Liver (tissue), 9 donors: ENCODE results near the gene CBX8. TPM values are rescaled to one million over a fixed set of nuclear protein-coding genes. Genes with fewer than 3 reads are reported as not detected.

Experiments
- DNase-seq: peaks from one replicate; pipeline ENCODE4 v3.0.0-alpha.2; 2017; ENCODE audit warnings: low spot score
- H3K27ac ChIP-seq, 2 donors: one replicate each; pipeline ENCODE4 v1.7.0; 2013; ENCODE audit warnings: inconsistent platforms in 2 of 2, low read length in 2 of 2, control low read depth in 1 of 2, low read depth in 1 of 2, mild to moderate bottlenecking in 1 of 2
- H3K27me3 ChIP-seq, 4 donors: one replicate each; pipeline versions ENCODE4 v1.6.1 to v1.7.0; 2013; ENCODE audit warnings: low read length in 3 of 4, inconsistent platforms in 1 of 4, mild to moderate bottlenecking in 1 of 4, moderate library complexity in 1 of 4; ENCODE audit not compliant: control insufficient read depth in 4 of 4, insufficient read depth in 4 of 4
- H3K36me3 ChIP-seq, 4 donors: one replicate each; pipeline versions ENCODE4 v1.6.1 to v1.7.0; 2013; ENCODE audit warnings: low read length in 3 of 4, mild to moderate bottlenecking in 3 of 4, low read depth in 1 of 4, moderate library complexity in 1 of 4; ENCODE audit not compliant: control insufficient read depth in 4 of 4, insufficient read depth in 3 of 4
- H3K4me1 ChIP-seq, 4 donors: one replicate each; pipeline versions ENCODE4 v1.6.1 to v1.7.0; 2013; ENCODE audit warnings: low read length in 3 of 4, mild to moderate bottlenecking in 3 of 4, moderate library complexity in 1 of 4; ENCODE audit not compliant: control insufficient read depth in 4 of 4, insufficient read depth in 4 of 4
- H3K4me3 ChIP-seq, 3 donors: one replicate each; pipeline versions ENCODE4 v1.6.1 to v1.7.0; 2013; ENCODE audit warnings: low read length in 3 of 3, control low read depth in 1 of 3, low read depth in 1 of 3, mild to moderate bottlenecking in 1 of 3
- H3K9ac ChIP-seq, 2 donors: one replicate each; pipeline ENCODE4 v1.7.0; 2013; ENCODE audit warnings: low read length in 2 of 2, mild to moderate bottlenecking in 2 of 2, moderate library complexity in 2 of 2, control low read depth in 1 of 2, low read depth in 1 of 2
- H3K9me3 ChIP-seq, 4 donors: one replicate each; pipeline versions ENCODE4 v1.6.1 to v1.7.0; 2013; ENCODE audit warnings: low read length in 3 of 4; ENCODE audit not compliant: control insufficient read depth in 4 of 4
- CTCF ChIP-seq: fragments of 150-350 bp; IDR thresholded peaks from 2 replicates; pipeline ENCODE4 v1.5.1; 2017; ENCODE audit warnings: improper control_type of control experiment, low read depth, low read length; ENCODE audit not compliant: missing input control
- EGR1 ChIP-seq, 2 donors: IDR thresholded peaks; 2 replicates each; pipeline ENCODE4 v1.6.1; 2016 to 2018; ENCODE audit warnings: antibody characterized with exemption in 2 of 2, low read depth in 2 of 2
- GABPA ChIP-seq, 2 donors: IDR thresholded peaks in 1 of 2; conservative IDR thresholded peaks in 1 of 2; 2 replicates each; pipeline ENCODE4 v1.6.1; 2016; ENCODE audit warnings: antibody characterized with exemption in 2 of 2, mild to moderate bottlenecking in 1 of 2, moderate library complexity in 1 of 2
- HNF4A ChIP-seq, 2 donors: conservative IDR thresholded peaks; 2 replicates each; pipeline ENCODE4 v1.6.1; 2016; ENCODE audit warnings: antibody characterized with exemption in 2 of 2, mild to moderate bottlenecking in 2 of 2
- HNF4G ChIP-seq: IDR thresholded peaks from 2 replicates; pipeline ENCODE4 v1.6.1; 2016; ENCODE audit warnings: antibody characterized with exemption
- JUND ChIP-seq, 2 donors: IDR thresholded peaks; 2 replicates each; pipeline ENCODE4 v1.6.1; 2016; ENCODE audit warnings: antibody characterized with exemption in 2 of 2
- MAX ChIP-seq: IDR thresholded peaks from 2 replicates; pipeline ENCODE4 v1.6.1; 2016; ENCODE audit warnings: antibody characterized with exemption
- RAD21 ChIP-seq, 2 donors: IDR thresholded peaks; 2 replicates each; pipeline ENCODE4 v1.6.1; 2016; ENCODE audit warnings: antibody characterized with exemption in 2 of 2, mild to moderate bottlenecking in 2 of 2
- RXRA ChIP-seq, 2 donors: IDR thresholded peaks; 2 replicates each; pipeline ENCODE4 v1.6.1; 2017 to 2018; ENCODE audit warnings: antibody characterized with exemption in 2 of 2, mild to moderate bottlenecking in 1 of 2
- SP1 ChIP-seq: IDR thresholded peaks from 2 replicates; pipeline ENCODE4 v1.6.1; 2018; ENCODE audit warnings: antibody characterized with exemption, mild to moderate bottlenecking
- TAF1 ChIP-seq: conservative IDR thresholded peaks from 2 replicates; pipeline ENCODE4 v1.6.1; 2016; ENCODE audit warnings: antibody characterized with exemption, mild to moderate bottlenecking
- YY1 ChIP-seq: IDR thresholded peaks from 2 replicates; pipeline ENCODE4 v1.6.1; 2016; ENCODE audit warnings: antibody characterized with exemption, mild to moderate bottlenecking
- ZBTB33 ChIP-seq: IDR thresholded peaks from 2 replicates; pipeline ENCODE4 v1.6.1; 2016; ENCODE audit warnings: antibody characterized with exemption
- WGBS: extraction: QIAGEN DNeasy Blood & Tissue Kit; methylation state at CpG from one replicate; pipeline ENCODE4 v1.1.7; 2013; 5-methylcytosine and 5-hydroxymethylcytosine counted together
- polyA plus RNA-seq, 2 donors: library from polyadenylated mRNA; stranded (reverse) in 1 of 2; unstranded in 1 of 2; fragments of 200-250 nt in 1 of 2; fragments of >200 nt in 1 of 2; fragmentation: Nextera tagmentation in 1 of 2; extraction: Ambion mirVana in 1 of 2; gene quantifications; one replicate each; pipeline versions ENCODE4 v1.2.1 to v1.2.3, GENCODE V29; 2013 to 2015
- total RNA-seq, 2 donors: library from RNA; depleted of rRNA; stranded (reverse); fragments of >200 nt; gene quantifications; one replicate each; pipeline ENCODE4 v1.2.3, GENCODE V29; 2014
- TF ChIP-seq, protein P1 (sequence below): IDR thresholded peaks from 2 replicates; pipeline ENCODE4 v1.6.1; 2016; ENCODE audit warnings: antibody characterized with exemption, mild to moderate bottlenecking
- TF ChIP-seq, protein P2 (sequence below): IDR thresholded peaks from 2 replicates; pipeline ENCODE4 v1.6.1; 2016; ENCODE audit warnings: antibody characterized with exemption
- donor health status: healthy.
- donor health status: healthy.
- donor health status: healthy.
- donor health status: healthy.
- donor health status: healthy.

CBX8 gene
- total and polyA plus RNA-seq, 4 donors = 0.75 to 2.7 (median 1.9) TPM

- peak; percentile 40 for TF ChIP-seq MAX
- TF ChIP-seq HNF4A (conservative IDR thresholded peaks at IDR 0.05) = peak; percentile 14 to 54
- peak; percentile 55 for TF ChIP-seq SP1
- peak; percentile 37 to 47 for TF ChIP-seq RAD21 (IDR thresholded peaks at IDR 0.05)
- peak in 1 of 2 donors; percentile 68 for TF ChIP-seq RXRA (IDR thresholded peaks at IDR 0.05)
- TF ChIP-seq JUND (IDR thresholded peaks at IDR 0.05) = peak in 1 of 2 donors; percentile 26
- peak; percentile 50 for TF ChIP-seq ZBTB33
- TF ChIP-seq CTCF = peak; percentile 33
- TF ChIP-seq, protein P1, sequence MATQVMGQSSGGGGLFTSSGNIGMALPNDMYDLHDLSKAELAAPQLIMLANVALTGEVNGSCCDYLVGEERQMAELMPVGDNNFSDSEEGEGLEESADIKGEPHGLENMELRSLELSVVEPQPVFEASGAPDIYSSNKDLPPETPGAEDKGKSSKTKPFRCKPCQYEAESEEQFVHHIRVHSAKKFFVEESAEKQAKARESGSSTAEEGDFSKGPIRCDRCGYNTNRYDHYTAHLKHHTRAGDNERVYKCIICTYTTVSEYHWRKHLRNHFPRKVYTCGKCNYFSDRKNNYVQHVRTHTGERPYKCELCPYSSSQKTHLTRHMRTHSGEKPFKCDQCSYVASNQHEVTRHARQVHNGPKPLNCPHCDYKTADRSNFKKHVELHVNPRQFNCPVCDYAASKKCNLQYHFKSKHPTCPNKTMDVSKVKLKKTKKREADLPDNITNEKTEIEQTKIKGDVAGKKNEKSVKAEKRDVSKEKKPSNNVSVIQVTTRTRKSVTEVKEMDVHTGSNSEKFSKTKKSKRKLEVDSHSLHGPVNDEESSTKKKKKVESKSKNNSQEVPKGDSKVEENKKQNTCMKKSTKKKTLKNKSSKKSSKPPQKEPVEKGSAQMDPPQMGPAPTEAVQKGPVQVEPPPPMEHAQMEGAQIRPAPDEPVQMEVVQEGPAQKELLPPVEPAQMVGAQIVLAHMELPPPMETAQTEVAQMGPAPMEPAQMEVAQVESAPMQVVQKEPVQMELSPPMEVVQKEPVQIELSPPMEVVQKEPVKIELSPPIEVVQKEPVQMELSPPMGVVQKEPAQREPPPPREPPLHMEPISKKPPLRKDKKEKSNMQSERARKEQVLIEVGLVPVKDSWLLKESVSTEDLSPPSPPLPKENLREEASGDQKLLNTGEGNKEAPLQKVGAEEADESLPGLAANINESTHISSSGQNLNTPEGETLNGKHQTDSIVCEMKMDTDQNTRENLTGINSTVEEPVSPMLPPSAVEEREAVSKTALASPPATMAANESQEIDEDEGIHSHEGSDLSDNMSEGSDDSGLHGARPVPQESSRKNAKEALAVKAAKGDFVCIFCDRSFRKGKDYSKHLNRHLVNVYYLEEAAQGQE = peak; percentile 64
- TF ChIP-seq EGR1 (IDR thresholded peaks at IDR 0.05; ENCODE audit: low read depth in 2 of 2) = peak; percentile 81 to 97
- TF ChIP-seq GABPA (IDR thresholded peaks at IDR 0.05 in 1 of 2, conservative IDR thresholded peaks at IDR 0.05 in 1 of 2) = no peak
- TF ChIP-seq, protein P2, sequence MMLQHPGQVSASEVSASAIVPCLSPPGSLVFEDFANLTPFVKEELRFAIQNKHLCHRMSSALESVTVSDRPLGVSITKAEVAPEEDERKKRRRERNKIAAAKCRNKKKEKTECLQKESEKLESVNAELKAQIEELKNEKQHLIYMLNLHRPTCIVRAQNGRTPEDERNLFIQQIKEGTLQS = peak; percentile 12
- no peak for TF ChIP-seq HNF4G
- TF ChIP-seq YY1 = peak; percentile 49
- no peak for TF ChIP-seq TAF1
- WGBS = 6% methylated on average over 41 of the region's 41 CpGs
- H3K9me3 ChIP-seq = no peaks in the 10 kb centered on the region
- H3K9ac ChIP-seq = peak overlapping the region; percentile 69 to 92
- H3K4me1 ChIP-seq = peaks cover 36 to 77% (median 51%) of the 10 kb centered on the region in 4 donors
- H3K27ac ChIP-seq = peak overlapping the region; percentile 79 to 94
- no peaks in the 10 kb centered on the region for H3K27me3 ChIP-seq
- DNase-seq = peak; percentile 67
- peak overlapping the region; percentile 47 to 94 (median 66) for H3K4me3 ChIP-seq
- peaks cover 0 to 4% (median 1%) of the 10 kb centered on the region in 4 donors for H3K36me3 ChIP-seq
These were observed 40.4 kb upstream of the CBX8 start for GRCh38 chr17:79836972-79837887.
